Psoas muscle (tissue), 8 donors: ENCODE data around the gene CDH4. TPM values are rescaled to one million over a fixed set of nuclear protein-coding genes. Genes with fewer than 3 reads are reported as not detected.

Experiments used
- ATAC-seq, 4 donors: fragments of 200-7000 bp; cut with Tn5 transposase; one replicate each; pipeline ENCODE4 v1.9.1; 2020; ENCODE audit warnings: moderate library complexity in 3 of 4, mild to moderate bottlenecking in 2 of 4
- DNase-seq, 2 donors: peaks; one replicate each; pipeline ENCODE4 v3.0.0-alpha.2; 2020
- H3K27ac ChIP-seq: fragments of 200-600 bp; one replicate; pipeline ENCODE4 v1.8.0; 2022
- H3K27me3 ChIP-seq, 3 donors: fragments of 200-600 bp in 1 of 3; one replicate each; pipeline versions ENCODE4 v1.6.1 to v1.8.0; 2013 to 2022; ENCODE audit warnings: low read length in 2 of 3, mild to moderate bottlenecking in 2 of 3, moderate library complexity in 1 of 3; ENCODE audit not compliant: insufficient read depth in 3 of 3
- H3K36me3 ChIP-seq, 2 donors: fragments of 200-600 bp in 1 of 2; one replicate each; pipeline versions ENCODE4 v1.6.1 to v1.8.0; 2013 to 2022; ENCODE audit warnings: low read depth in 1 of 2, mild to moderate bottlenecking in 1 of 2, moderate library complexity in 1 of 2; ENCODE audit not compliant: insufficient read depth in 1 of 2
- H3K4me1 ChIP-seq: fragments of 200-600 bp; one replicate; pipeline ENCODE4 v1.8.0; 2022
- H3K4me3 ChIP-seq: fragments of 200-600 bp; one replicate; pipeline ENCODE4 v1.8.0; 2022; ENCODE audit warnings: mild to moderate bottlenecking
- H3K9me3 ChIP-seq: fragments of 200-600 bp; one replicate; pipeline ENCODE4 v1.8.0; 2022
- CTCF ChIP-seq: fragments of 200-600 bp; IDR thresholded peaks from one replicate; pipeline ENCODE4 v1.8.0; 2022; ENCODE audit warnings: antibody characterized with exemption
- WGBS, 3 donors: extraction: QIAGEN DNeasy Blood & Tissue Kit; methylation state at CpG; one replicate each; pipeline versions ENCODE4 v1.1.6 to v1.1.7; 2013; 5-methylcytosine and 5-hydroxymethylcytosine counted together
- intact Hi-C, 2 donors: fragments of 100-400 bp; cut with DNase I; formaldehyde crosslinking; loops; one replicate each; pipeline versions ENCODE4 v1.11.0 to v1.14.2; 2022
- polyA plus RNA-seq, 3 donors: library from polyadenylated mRNA; stranded (reverse); fragments of 200-250 nt; gene quantifications; one replicate each; pipeline ENCODE4 v1.2.3, GENCODE V29; 2013
- total RNA-seq, 4 donors: library from RNA; stranded (reverse); fragmentation: NEBNext Ultra II Directional in 2 of 4; extraction: Animal tissue kit (Norgen Biotek cat#: 25700) in 2 of 4; gene quantifications; one replicate each; pipeline versions ENCODE4 v1.2.1 to v1.2.4, GENCODE V29; 2021 to 2023
- donor health status: healthy with polysubstance abuse.
- donor health status: DM: no; HTN: no; CAD: no; lungs with moderate emphysema.
- donor health status: Bipolar disorder and iron deficiency.
- donor health status: healthy.
- donor health status: DM: yes; HTN: yes; CAD: no.
- donor health status: DM: no; HTN: no; CAD: no.
- donor health status: DM: no; HTN: no; CAD: no.
- donor health status: DM: yes; HTN: yes; CAD: no.

Gene CDH4
- total and polyA plus RNA-seq, 7 donors = 0.26 to 1.0 (median 0.34) TPM

DNA sequence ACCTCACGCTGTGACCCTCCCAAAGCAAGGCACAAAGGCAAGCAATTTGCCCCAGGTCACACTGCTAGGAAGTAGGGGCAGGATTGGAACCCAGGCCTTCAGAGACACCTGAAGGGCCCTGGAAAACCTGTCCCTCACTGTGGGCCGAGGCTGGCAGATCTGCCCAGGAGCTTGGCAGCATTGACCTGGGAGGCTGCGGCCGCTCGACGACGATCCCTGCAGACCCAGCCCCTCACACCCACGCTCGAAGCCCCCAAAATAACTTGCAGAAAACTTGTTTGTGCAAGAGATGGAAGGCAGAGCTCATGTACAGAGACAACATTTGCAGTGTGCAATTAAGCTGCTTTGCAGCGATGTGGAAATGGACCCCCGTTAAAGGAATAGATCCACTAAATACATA lies 562.2 kb downstream of the CDH4 start:
- Histone ChIP-seq H3K9me3 (no peaks in the 10 kb centered on the region), H3K27ac (no peak overlapping the region), H3K4me1 (no peaks in the 10 kb centered on the region), H3K27me3 (no peaks in the 10 kb centered on the region), H3K4me3 (no peak overlapping the region), H3K36me3 (no peaks in the 10 kb centered on the region)
- WGBS, 3 donors = 90 to 95% (median 95%) methylated on average over 11 of the region's 11 CpGs
- intact Hi-C loops = no loop called here
- DNase-seq (no peak), ATAC-seq (no peak)
- TF ChIP-seq CTCF = no peak

DNA sequence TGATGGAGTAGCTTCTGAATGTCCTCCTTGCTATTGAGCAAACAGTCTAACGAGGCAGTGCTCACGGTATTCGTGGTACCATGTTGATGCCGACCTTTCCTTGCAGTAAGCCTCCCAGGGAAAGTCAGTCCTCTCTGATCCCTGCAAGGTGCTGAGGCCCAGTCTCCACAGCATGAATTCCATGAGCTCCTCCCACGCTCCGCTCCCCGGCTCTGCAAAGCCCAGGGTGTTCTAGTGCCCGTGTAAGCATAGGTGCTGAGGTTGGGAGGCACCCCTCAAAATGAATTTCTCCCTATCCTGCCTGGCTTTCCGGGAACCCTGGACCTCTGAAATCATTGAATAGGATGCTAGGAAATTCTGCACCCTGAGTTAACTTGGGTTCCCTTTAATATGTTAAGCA lies 562.7 kb downstream of the CDH4 start:
- Histone ChIP-seq H3K4me3 (no peak overlapping the region), H3K27ac (no peak overlapping the region), H3K4me1 (no peaks in the 10 kb centered on the region), H3K27me3 (no peaks in the 10 kb centered on the region), H3K9me3 (no peaks in the 10 kb centered on the region), H3K36me3 (no peaks in the 10 kb centered on the region)
- DNase-seq (no peak), ATAC-seq (no peak)
- 74 to 85% (median 77%) methylated on average over 9 of the region's 9 CpGs for WGBS, 3 donors
- intact Hi-C loops = no loop called here
- TF ChIP-seq CTCF = no peak

- intact Hi-C loops = no loop called here
- TF ChIP-seq CTCF = no peak
- DNase-seq = no peak
- Histone ChIP-seq H3K4me1 (no peaks in the 10 kb centered on the region), H3K27me3 (no peaks in the 10 kb centered on the region), H3K9me3 (no peaks in the 10 kb centered on the region), H3K36me3 (no peaks in the 10 kb centered on the region), H3K4me3 (no peak overlapping the region), H3K27ac (no peak overlapping the region)
- ATAC-seq = no peak
- WGBS, 3 donors = 91 to 93% (median 93%) methylated on average over 15 of the region's 15 CpGs
Observed at GRCh38 chr20:61815176-61815575, 563.1 kb downstream of the CDH4 start.

DNA sequence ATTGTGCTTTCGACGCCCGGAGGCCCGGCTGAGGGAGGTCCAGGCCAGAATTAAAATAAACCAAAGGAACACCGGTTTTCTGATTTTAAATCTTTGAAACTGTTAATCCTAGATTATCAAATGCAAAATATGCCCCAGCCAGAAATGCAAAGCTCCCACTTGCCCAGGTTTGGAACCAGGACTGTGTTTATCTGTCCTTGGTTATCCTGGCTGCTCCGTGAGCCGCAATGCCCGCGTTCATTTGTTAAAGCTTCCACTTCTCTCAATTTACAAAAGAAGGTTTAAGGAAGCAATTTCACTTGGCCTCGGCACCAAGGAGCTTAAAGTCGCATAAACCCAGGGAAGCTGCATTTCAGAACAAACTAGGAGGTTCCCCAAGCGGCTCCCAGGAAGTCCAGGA lies 563.6 kb downstream of the CDH4 start:
- no peak for ATAC-seq
- WGBS, 3 donors = 85 to 87% (median 87%) methylated on average over 12 of the region's 12 CpGs
- peak in 1 of 2 donors; percentile 15 for DNase-seq

More for the DNA sequence above, 563.6 kb downstream of the CDH4 start:
- TF ChIP-seq CTCF = no peak
- no peaks in the 10 kb centered on the region for H3K27me3 ChIP-seq
- H3K36me3 ChIP-seq = no peaks in the 10 kb centered on the region
- no peaks in the 10 kb centered on the region for H3K4me1 ChIP-seq
- H3K27ac ChIP-seq = no peak overlapping the region
- H3K9me3 ChIP-seq = no peaks in the 10 kb centered on the region
- intact Hi-C loops = no loop called here
- no peak overlapping the region for H3K4me3 ChIP-seq
